Stimulated activated CD8-positive, alpha-beta memory T cell treated with anti-CD3 and anti-CD28 coated beads, Interleukin-7, amount 100 ng/mL, for 1 hour (primary cell): Measurements from ENCODE around the gene GAPDHS.
A peak's percentile ranks its signal among the peaks of the same experiment; 100 is the strongest.

Experiments used
- DNase-seq, 2 donors: peaks; one replicate each; pipeline ENCODE4 v3.0.0-alpha.2; 2020; ENCODE audit warnings: low read depth in 2 of 2

The GAPDHS gene

GRCh38 chr19:35510626-35510964 lies 22.7 kb upstream of the GAPDHS start:
- no peak for DNase-seq

GRCh38 chr19:35511337-35511736 lies 21.9 kb upstream of the GAPDHS start:
- no peak for DNase-seq

- no peak for DNase-seq
Measured at GRCh38 chr19:35512831-35513627, 20.2 kb upstream of the GAPDHS start.

- no peak for DNase-seq
Measured at GRCh38 chr19:35513628-35514281, 19.5 kb upstream of the GAPDHS start, which contains the start of gene DMKN. Gene DMKN (minus strand): TSS chr19:35513649. CDS start chr19:35513475, 174 bp downstream.

- no peak for DNase-seq
Measured at GRCh38 chr19:35514282-35514809, 18.9 kb upstream of the GAPDHS start.

GRCh38 chr19:35516310-35516709 lies 16.9 kb upstream of the GAPDHS start:
- no peak for DNase-seq

- no peak for DNase-seq
Measured at GRCh38 chr19:35517342-35517741, 15.9 kb upstream of the GAPDHS start.

- DNase-seq: no peak
Measured at GRCh38 chr19:35518313-35518712, 14.9 kb upstream of the GAPDHS start.

GRCh38 chr19:35519291-35519690 lies 14.0 kb upstream of the GAPDHS start:
- DNase-seq: no peak

- DNase-seq: no peak
Measured at GRCh38 chr19:35521124-35521743, 12.0 kb upstream of the GAPDHS start.

- DNase-seq: no peak
Measured at GRCh38 chr19:35522745-35523327, 10.4 kb upstream of the GAPDHS start.

GRCh38 chr19:35524181-35524837 lies 8.9 kb upstream of the GAPDHS start:
- no peak for DNase-seq

- DNase-seq: no peak
Measured at GRCh38 chr19:35525873-35526272, 7.4 kb upstream of the GAPDHS start.

- no peak for DNase-seq
Measured at GRCh38 chr19:35528218-35529038, 4.8 kb upstream of the GAPDHS start, which contains the start of gene SBSN. Gene SBSN (minus strand): TSS chr19:35528311. CDS start chr19:35528281, 30 bp downstream.

- DNase-seq: no peak
Measured at GRCh38 chr19:35529241-35530218, 3.7 kb upstream of the GAPDHS start.

- no peak for DNase-seq
Measured at GRCh38 chr19:35531291-35531690, 2.0 kb upstream of the GAPDHS start.

- peak in 1 of 2 donors; percentile 9 for DNase-seq
Measured at GRCh38 chr19:35533822-35534392, 651 bp downstream of the GAPDHS start.

GRCh38 chr19:35534803-35535480 lies 1.7 kb downstream of the GAPDHS start:
- DNase-seq: no peak

- no peak for DNase-seq
Measured at GRCh38 chr19:35539314-35539713, 6.1 kb downstream of the GAPDHS start.
